CD4-positive, alpha-beta T cell (primary cell): ENCODE results near the gene OPRM1. TPM values are rescaled to one million over a fixed set of nuclear protein-coding genes. Genes with fewer than 3 reads are reported as not detected.

Experiments used
- ATAC-seq: fragments of 200-7000 bp; cut with Tn5 transposase; one replicate; pipeline ENCODE4 v1.10.0; 2022; ENCODE audit warnings: mild to moderate bottlenecking; ENCODE audit not compliant: poor library complexity
- CTCF ChIA-PET: fragments of 350-600 bp; sonication (Branson Sonifier 250); formaldehyde crosslinking; loops from one replicate; lab custom pipeline; 2021; ENCODE audit warnings: antibody characterized with exemption, inconsistent platforms; lab: Charles Lee
- POLR2A ChIA-PET: fragments of 350-600 bp; sonication (Branson Sonifier 250); formaldehyde crosslinking; loops from one replicate; lab custom pipeline; 2021; ENCODE audit warnings: antibody characterized with exemption, inconsistent platforms; lab: Charles Lee
- DNase-seq, 14 experiments: peaks; one replicate each; pipeline ENCODE4 v3.0.0-alpha.2; 2013 to 2020; ENCODE audit warnings: mixed read lengths in 2 of 14
- H3K27ac ChIP-seq, 2 donors: one replicate each; pipeline versions ENCODE4 v1.5.1 to v1.7.0; 2013; ENCODE audit warnings: low read length in 2 of 2, low read depth in 1 of 2, mild to moderate bottlenecking in 1 of 2
- H3K27me3 ChIP-seq, 2 experiments: 1 replicate in 1 of 2; 2 replicates in 1 of 2; pipeline versions ENCODE4 v1.6.1 to v1.7.0; 2013; ENCODE audit warnings: low read length in 2 of 2, control low read depth in 1 of 2, mild to moderate bottlenecking in 1 of 2, moderate library complexity in 1 of 2; ENCODE audit not compliant: insufficient read depth in 2 of 2, control insufficient read depth in 1 of 2
- H3K36me3 ChIP-seq: one replicate; pipeline ENCODE4 v1.6.1; 2013; ENCODE audit warnings: low read length, control low read depth; ENCODE audit not compliant: insufficient read depth
- H3K4me1 ChIP-seq: one replicate; pipeline ENCODE4 v1.6.1; 2013; ENCODE audit warnings: low read length, control low read depth; ENCODE audit not compliant: insufficient read depth
- H3K4me3 ChIP-seq: one replicate; pipeline ENCODE4 v1.5.1; 2013; ENCODE audit warnings: mild to moderate bottlenecking, low read length, moderate library complexity
- H3K9me3 ChIP-seq, 2 experiments: 1 replicate in 1 of 2; 2 replicates in 1 of 2; pipeline versions ENCODE4 v1.6.1 to v1.7.0; 2013; ENCODE audit warnings: low read length in 2 of 2, mild to moderate bottlenecking in 2 of 2, control low read depth in 1 of 2, moderate library complexity in 1 of 2; ENCODE audit not compliant: control insufficient read depth in 1 of 2, insufficient read depth in 1 of 2
- H3K27ac Mint-ChIP-seq: one replicate; pipeline ENCODE4 v1.8.0; 2020; ENCODE audit warnings: mixed read lengths
- H3K27me3 Mint-ChIP-seq: one replicate; pipeline ENCODE4 v1.8.0; 2021; ENCODE audit warnings: mixed read lengths
- H3K36me3 Mint-ChIP-seq: one replicate; pipeline ENCODE4 v1.8.0; 2021; ENCODE audit warnings: low read depth, mixed read lengths
- H3K4me1 Mint-ChIP-seq: one replicate; pipeline ENCODE4 v1.8.0; 2021; ENCODE audit warnings: low read depth, mixed read lengths
- H3K4me3 Mint-ChIP-seq: one replicate; pipeline ENCODE4 v1.8.0; 2020; ENCODE audit warnings: mild to moderate bottlenecking, mixed read lengths
- H3K9me3 Mint-ChIP-seq: one replicate; pipeline ENCODE4 v1.8.0; 2020; ENCODE audit warnings: mixed read lengths
- CTCF ChIP-seq: fragments of 200-600 bp; IDR thresholded peaks from one replicate; pipeline ENCODE4 v1.8.0; 2022; ENCODE audit warnings: antibody characterized with exemption, mild to moderate bottlenecking
- intact Hi-C, 2 experiments: fragments of 100-400 bp; cut with DNase I in 1 of 2; cut with micrococcal nuclease in 1 of 2; formaldehyde crosslinking; loops; one replicate each; pipeline versions ENCODE4 v1.15.1 to v1.9.0; 2023 to 2025; cut with DNase I, micrococcal nuclease
- total RNA-seq, 174 experiments: library from RNA in 2 of 174; stranded (reverse) in 2 of 174; gene quantifications; one replicate each; pipeline ENCODE4 v1.2.3 and lab custom pipeline; 2021 to 2026

Gene OPRM1
- total RNA-seq, 2 experiments from 2014 or later, result not detected

DNA sequence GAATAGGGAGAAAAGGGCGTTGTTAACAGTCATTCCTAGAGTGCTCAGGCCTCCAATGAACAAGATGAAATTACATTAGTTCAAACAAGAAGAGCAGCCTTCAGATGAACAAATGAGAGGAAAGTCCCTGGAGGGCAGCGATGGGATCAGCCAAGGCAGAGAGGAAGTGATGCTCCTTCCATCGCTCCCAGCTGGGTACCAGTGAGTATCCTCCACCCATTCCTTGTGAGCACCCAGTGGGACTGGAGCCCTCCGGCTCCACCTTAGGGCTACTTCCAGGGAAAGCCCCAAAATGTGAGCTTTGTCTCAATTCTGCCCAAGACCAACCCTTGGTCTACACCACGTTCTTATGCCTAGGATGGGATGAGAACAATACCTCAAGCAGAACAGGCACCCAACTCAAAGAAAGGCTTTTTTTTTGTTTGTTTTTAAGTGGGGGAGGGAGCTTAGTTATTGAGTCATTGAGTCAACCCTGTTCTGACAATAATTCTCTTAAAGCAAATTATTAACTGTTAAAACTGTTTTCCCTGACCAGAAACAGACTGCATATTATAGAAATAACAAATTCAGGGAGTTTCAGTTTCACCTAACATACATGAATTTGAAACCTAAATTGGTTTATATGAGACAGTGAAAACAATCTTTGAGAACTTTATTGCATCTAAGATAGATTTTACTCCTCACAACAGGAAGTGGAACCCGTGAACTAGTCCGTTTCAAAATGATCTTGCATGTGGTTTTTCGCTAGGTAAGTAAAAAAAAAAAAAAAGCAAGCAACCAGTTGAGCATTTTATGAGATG is 210.7 kb downstream of the OPRM1 start:
- ChIA-PET POLR2A (interaction anchor here (0.8 to 4.8 kb wide), 10 partner anchors 8 to 91 kb away, joined by 3 to 43 read pairs (median 4); no protein-coding TSS in a partner anchor), CTCF (interaction anchor here (1.1 to 3.2 kb wide), 4 partner anchors 9 to 95 kb away, joined by 3 to 10 read pairs (median 4); no protein-coding TSS in a partner anchor)
- Mint-ChIP-seq H3K9me3 (peaks cover 3% of the 10 kb centered on the region), H3K4me1 (peaks cover 87% of the 10 kb centered on the region), H3K27me3 (no peaks in the 10 kb centered on the region), H3K4me3 (peak overlapping the region; percentile 79), H3K27ac (peak overlapping the region; percentile 93), H3K36me3 (peaks cover 35% of the 10 kb centered on the region)
- no peak for TF ChIP-seq CTCF
- H3K27ac ChIP-seq, result peak overlapping the region; percentile 75 to 88
- DNase-seq, result peak in 7 of 14 experiments; percentile 11 to 84 (median 39)
- intact Hi-C loops, result loop anchor here in 1 of 2 experiments (1.0 to 5.0 kb wide), 2 partner anchors 28 to 32 kb away; no protein-coding TSS in a partner anchor
- H3K36me3 ChIP-seq, result no peaks in the 10 kb centered on the region
- no peaks in the 10 kb centered on the region for H3K27me3 ChIP-seq
- peak overlapping the region; percentile 44 for H3K4me3 ChIP-seq
- H3K4me1 ChIP-seq, result peaks cover 29% of the 10 kb centered on the region
- peak; percentile 61 for ATAC-seq
- H3K9me3 ChIP-seq, result no peaks in the 10 kb centered on the region

GRCh38 chr6:154251116-154251515 is 212.1 kb downstream of the OPRM1 start:
- H3K4me3 ChIP-seq, result no peak overlapping the region
- Mint-ChIP-seq H3K4me3 (peak overlapping the region; percentile 4), H3K4me1 (peaks cover 80% of the 10 kb centered on the region), H3K27me3 (no peaks in the 10 kb centered on the region), H3K9me3 (peaks cover 9% of the 10 kb centered on the region), H3K27ac (peak overlapping the region; percentile 93), H3K36me3 (peaks cover 30% of the 10 kb centered on the region)
- POLR2A ChIA-PET, result interaction anchor here (1.1 to 4.8 kb wide), 3 partner anchors 13 to 26 kb away, joined by 3 to 27 read pairs (median 9); no protein-coding TSS in a partner anchor
- no peak for TF ChIP-seq CTCF
- no peaks in the 10 kb centered on the region for H3K36me3 ChIP-seq
- intact Hi-C loops, result loop anchor here in 1 of 2 experiments (5.0 kb wide), 1 partner anchor 34 kb away; no protein-coding TSS in a partner anchor
- H3K9me3 ChIP-seq, result peaks cover 0 to 4% of the 10 kb centered on the region in 2 experiments
- no peak for ATAC-seq
- H3K27me3 ChIP-seq, result no peaks in the 10 kb centered on the region
- CTCF ChIA-PET, result interaction anchor here (0.6 to 2.1 kb wide), 3 partner anchors 19 to 97 kb away, joined by 3 to 9 read pairs (median 4); no protein-coding TSS in a partner anchor
- H3K4me1 ChIP-seq, result peaks cover 28% of the 10 kb centered on the region
- DNase-seq, result peak in 1 of 14 experiments; percentile 53
- peak overlapping the region in 1 of 2 donors; percentile 88 for H3K27ac ChIP-seq

GRCh38 chr6:154252678-154253077 is 213.6 kb downstream of the OPRM1 start:
- intact Hi-C loops, result loop anchor here in 1 of 2 experiments (5.0 kb wide), 1 partner anchor 35 kb away; no protein-coding TSS in a partner anchor
- Mint-ChIP-seq H3K27ac (peak overlapping the region; percentile 93), H3K9me3 (peaks cover 18% of the 10 kb centered on the region), H3K27me3 (no peaks in the 10 kb centered on the region), H3K36me3 (peaks cover 20% of the 10 kb centered on the region), H3K4me3 (peak overlapping the region; percentile 47), H3K4me1 (peaks cover 82% of the 10 kb centered on the region)
- H3K36me3 ChIP-seq, result no peaks in the 10 kb centered on the region
- ChIA-PET CTCF (interaction anchor here (2.1 kb wide), 1 partner anchor 99 kb away, joined by 9 read pairs; no protein-coding TSS in a partner anchor), POLR2A (interaction anchor here (1.0 to 2.8 kb wide), 2 partner anchors 24 to 96 kb away, joined by 3 to 9 read pairs; no protein-coding TSS in a partner anchor)
- ATAC-seq (no peak), DNase-seq (peak in 2 of 14 experiments; percentile 33 to 36)
- no peak overlapping the region for H3K27ac ChIP-seq
- TF ChIP-seq CTCF, result no peak
- peaks cover 0 to 4% of the 10 kb centered on the region in 2 experiments for H3K9me3 ChIP-seq
- no peak overlapping the region for H3K4me3 ChIP-seq
- no peaks in the 10 kb centered on the region for H3K27me3 ChIP-seq
- peaks cover 28% of the 10 kb centered on the region for H3K4me1 ChIP-seq
